GM15510 (cell line): ENCODE results near the gene ANKRD55.

ENCODE experiments used
- POLR2A ChIP-seq: IDR thresholded peaks from 3 replicates; pipeline ENCODE4 v1.6.1; 2011; ENCODE audit warnings: borderline replicate concordance; ENCODE audit not compliant: insufficient read length; ENCODE audit errors: extremely low read depth

Gene ANKRD55

GRCh38 chr5:56080375-56081052, 152.6 kb downstream of the ANKRD55 start:
- no peak for TF ChIP-seq POLR2A

DNA sequence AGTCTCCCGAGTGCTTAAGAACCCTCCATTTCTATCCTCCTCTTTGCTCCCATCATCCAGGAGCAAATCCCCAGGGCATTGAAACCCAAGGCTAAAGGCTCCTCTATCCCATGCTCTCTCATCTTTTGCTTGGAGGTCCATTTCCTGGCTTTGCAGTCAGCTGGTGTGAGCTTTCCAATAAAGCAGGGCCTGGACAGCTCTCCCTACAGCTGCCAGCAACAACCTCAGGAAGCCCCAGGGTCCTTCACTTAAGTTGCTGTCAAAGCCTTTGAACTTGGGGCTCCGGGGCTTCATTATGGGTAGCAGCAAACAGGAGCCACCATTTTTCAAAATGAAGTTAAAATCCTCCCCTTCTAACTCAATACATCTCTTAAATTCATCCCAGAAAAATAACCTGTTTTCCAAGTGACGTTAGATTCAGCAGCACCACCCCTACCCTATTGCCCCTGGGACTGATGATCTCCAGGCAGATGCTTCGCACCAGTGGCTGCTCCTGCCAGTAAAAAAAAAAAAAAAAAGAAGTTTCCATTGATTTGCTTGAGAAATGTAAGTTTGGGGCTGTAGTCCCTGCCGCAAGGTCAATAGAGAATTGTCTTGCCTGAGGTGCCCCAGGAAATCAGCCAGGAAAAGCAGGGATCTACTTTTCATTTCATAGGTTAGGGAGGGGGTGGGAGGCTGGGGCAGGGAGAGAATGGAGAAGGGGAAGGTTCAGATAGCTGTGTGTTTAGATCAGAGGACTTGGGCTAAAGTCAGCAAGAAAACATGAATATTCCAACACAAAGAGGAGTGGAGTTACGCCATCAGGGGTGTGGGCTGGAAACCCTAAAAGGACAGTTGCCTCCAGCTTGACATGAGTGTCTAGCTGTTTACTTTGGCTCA, 154.6 kb downstream of the ANKRD55 start:
- no peak for TF ChIP-seq POLR2A

- no peak for TF ChIP-seq POLR2A
Measured at GRCh38 chr5:56077796-56078233, 155.3 kb downstream of the ANKRD55 start.

- TF ChIP-seq POLR2A = no peak
Measured at GRCh38 chr5:56076486-56076885, 156.6 kb downstream of the ANKRD55 start.

GRCh38 chr5:56075361-56075760, 157.8 kb downstream of the ANKRD55 start:
- no peak for TF ChIP-seq POLR2A

- no peak for TF ChIP-seq POLR2A
Measured at GRCh38 chr5:56072863-56073766, 160.0 kb downstream of the ANKRD55 start.

- no peak for TF ChIP-seq POLR2A
Measured at GRCh38 chr5:56071470-56071869, 161.7 kb downstream of the ANKRD55 start.

GRCh38 chr5:56070851-56071465, 162.2 kb downstream of the ANKRD55 start:
- TF ChIP-seq POLR2A = no peak

GRCh38 chr5:56069652-56070226, 163.4 kb downstream of the ANKRD55 start:
- no peak for TF ChIP-seq POLR2A

DNA sequence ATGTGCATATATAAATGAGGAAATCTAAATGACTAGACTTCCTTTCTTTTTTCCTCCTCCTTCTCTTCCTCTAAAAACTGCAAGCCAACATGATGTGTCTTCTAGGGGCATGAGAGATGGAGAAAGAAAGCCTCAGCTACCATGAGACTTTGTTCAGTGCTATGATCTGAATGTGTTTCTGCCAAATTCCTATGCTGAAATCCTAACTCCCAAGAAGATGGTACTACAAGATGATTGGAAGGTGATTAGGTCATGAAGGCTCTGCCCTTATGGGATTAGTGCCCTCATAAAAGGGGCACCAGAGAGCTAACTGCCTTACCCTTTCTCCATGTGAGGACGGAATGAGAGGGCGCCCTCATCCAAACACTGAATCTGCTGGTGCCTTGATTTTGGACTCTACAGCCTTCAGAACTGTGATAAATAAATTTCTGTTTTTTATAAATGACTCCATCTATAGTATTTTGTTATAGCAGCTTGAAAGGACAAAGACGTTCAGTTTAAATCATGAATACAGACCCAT, 166.1 kb downstream of the ANKRD55 start:
- TF ChIP-seq POLR2A = no peak

DNA sequence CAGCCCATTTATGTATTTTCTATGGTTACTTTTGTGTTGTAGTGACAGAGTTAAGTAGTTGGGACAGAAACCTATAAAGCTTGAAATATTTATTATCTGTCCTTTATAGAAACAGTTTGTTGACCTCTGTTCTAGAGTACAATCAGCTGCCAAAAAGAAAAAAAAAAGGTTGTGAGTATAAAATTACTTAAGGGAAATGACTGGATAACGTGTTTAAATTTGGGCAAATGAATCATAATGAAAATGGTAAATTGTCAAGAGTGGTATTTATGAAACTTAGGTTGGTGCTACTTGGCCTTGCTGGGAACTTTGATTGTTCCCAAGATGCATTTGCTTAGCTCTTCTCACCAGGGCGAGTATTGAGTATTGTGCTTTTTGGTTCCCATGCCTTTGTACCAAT, 168.1 kb downstream of the ANKRD55 start:
- TF ChIP-seq POLR2A = no peak

GRCh38 chr5:56060276-56061110, 172.6 kb downstream of the ANKRD55 start:
- TF ChIP-seq POLR2A = no peak

- no peak for TF ChIP-seq POLR2A
Measured at GRCh38 chr5:56059854-56060253, 173.3 kb downstream of the ANKRD55 start.

DNA sequence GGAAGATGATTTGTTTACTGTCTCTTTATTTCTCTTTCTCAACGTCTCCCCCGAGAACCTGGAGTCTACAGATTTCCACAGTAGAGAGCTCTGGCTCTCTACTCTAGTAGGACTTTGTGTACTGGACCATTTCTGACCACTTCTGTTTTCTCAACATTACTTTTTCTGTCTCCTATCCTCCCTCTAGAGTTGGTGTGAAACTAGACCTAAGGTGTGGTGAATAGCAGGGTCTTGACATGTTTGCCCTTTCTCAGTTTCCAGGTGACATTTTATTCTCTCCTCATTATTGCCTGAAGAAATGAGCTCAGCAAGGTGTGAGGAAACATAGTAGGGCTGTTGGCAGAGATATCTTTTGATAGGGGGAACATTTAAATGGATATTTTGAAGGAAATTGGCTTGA, 176.3 kb downstream of the ANKRD55 start:
- TF ChIP-seq POLR2A = no peak

- TF ChIP-seq POLR2A = no peak
Measured at GRCh38 chr5:56055859-56056258, 177.3 kb downstream of the ANKRD55 start.
